Astrocyte (in vitro differentiated cells and primary cell): ENCODE data around the gene KIAA0753. TPM values are rescaled to one million over a fixed set of nuclear protein-coding genes. Genes with fewer than 3 reads are reported as not detected.

Experiments
- DNase-seq: peaks from one replicate; pipeline ENCODE4 v3.0.0-alpha.2; 2010; ENCODE audit warnings: low read depth
- FAIRE-seq: peaks from 2 replicates; lab custom pipeline; 2011; peaks lifted over from hg19 to GRCh38; lab: Jason Lieb, UNC
- H2AFZ ChIP-seq: 2 replicates; pipeline ENCODE4 v1.6.0; 2012; ENCODE audit warnings: low read depth, low read length, inconsistent platforms
- H3K27ac ChIP-seq: 2 replicates; pipeline ENCODE4 v1.5.1; 2011; ENCODE audit warnings: low read depth, low read length, inconsistent platforms
- H3K27me3 ChIP-seq: 2 replicates; pipeline ENCODE4 v1.6.0; 2011; ENCODE audit warnings: low read length, inconsistent platforms; ENCODE audit not compliant: insufficient read depth
- H3K36me3 ChIP-seq: 2 replicates; pipeline ENCODE4 v1.5.1; 2011; ENCODE audit warnings: low read length, inconsistent platforms; ENCODE audit not compliant: insufficient read depth
- H3K4me1 ChIP-seq: 2 replicates; pipeline ENCODE4 v1.5.1; 2011; ENCODE audit warnings: low read length, inconsistent platforms; ENCODE audit not compliant: insufficient read depth
- H3K4me2 ChIP-seq: 2 replicates; pipeline ENCODE4 v1.6.0; 2012; ENCODE audit warnings: low read length, inconsistent platforms
- H3K4me3 ChIP-seq: 2 replicates; pipeline ENCODE4 v1.5.1; 2011; ENCODE audit warnings: low read depth, mild to moderate bottlenecking, low read length, inconsistent platforms; ENCODE audit not compliant: insufficient read depth
- H3K79me2 ChIP-seq: 2 replicates; pipeline ENCODE4 v1.6.0; 2012; ENCODE audit warnings: mild to moderate bottlenecking, low read length, inconsistent platforms; ENCODE audit not compliant: insufficient read depth
- H3K9ac ChIP-seq: 2 replicates; pipeline ENCODE4 v1.6.0; 2012; ENCODE audit warnings: mild to moderate bottlenecking, low read length, inconsistent platforms
- H3K9me3 ChIP-seq: 2 replicates; pipeline ENCODE4 v1.5.1; 2012; ENCODE audit warnings: low read depth, mild to moderate bottlenecking, low read length, inconsistent platforms; ENCODE audit not compliant: insufficient read depth
- H4K20me1 ChIP-seq: 2 replicates; pipeline ENCODE4 v1.6.0; 2012; ENCODE audit warnings: low read length, inconsistent platforms; ENCODE audit not compliant: insufficient read depth
- H3K27ac Mint-ChIP-seq: one replicate; pipeline ENCODE4 v1.8.0; 2021; ENCODE audit warnings: mild to moderate bottlenecking, mixed read lengths; ENCODE audit not compliant: unreplicated experiment
- H3K27me3 Mint-ChIP-seq: one replicate; pipeline ENCODE4 v1.8.0; 2021; ENCODE audit warnings: low read depth, mixed read lengths; ENCODE audit not compliant: unreplicated experiment
- H3K36me3 Mint-ChIP-seq: one replicate; pipeline ENCODE4 v1.8.0; 2021; ENCODE audit warnings: low read depth, mixed read lengths; ENCODE audit not compliant: unreplicated experiment
- H3K4me1 Mint-ChIP-seq: one replicate; pipeline ENCODE4 v1.8.0; 2021; ENCODE audit warnings: low read depth, mixed read lengths; ENCODE audit not compliant: unreplicated experiment
- H3K4me3 Mint-ChIP-seq: one replicate; pipeline ENCODE4 v1.8.0; 2021; ENCODE audit warnings: mild to moderate bottlenecking, moderate library complexity, mixed read lengths; ENCODE audit not compliant: unreplicated experiment
- H3K9me3 Mint-ChIP-seq: one replicate; pipeline ENCODE4 v1.8.0; 2021; ENCODE audit warnings: mild to moderate bottlenecking, mixed read lengths; ENCODE audit not compliant: unreplicated experiment
- EZH2 ChIP-seq: IDR thresholded peaks from 2 replicates; pipeline ENCODE4 v1.6.1; 2012; ENCODE audit warnings: mild to moderate bottlenecking, low read length, inconsistent platforms; ENCODE audit not compliant: insufficient read depth
- microRNA-seq: library from miRNA; unstranded; fragments of <30 nt; microRNA quantifications from one replicate; pipeline ENCODE4 v1.2.0, GENCODE V29; 2020
- total RNA-seq: library from RNA; stranded (reverse); gene quantifications from 2 replicates; pipeline ENCODE4 v1.2.1, GENCODE V29; 2021
- TF ChIP-seq, protein P1 (sequence below): IDR thresholded peaks from 2 replicates; pipeline ENCODE4 v1.5.1; 2011; ENCODE audit warnings: low read depth, mild to moderate bottlenecking, inconsistent platforms, low read length, moderate library complexity; ENCODE audit not compliant: insufficient read depth

The KIAA0753 gene
- total RNA-seq, 1 donor from 2014 or later: 25.4 TPM

DNA sequence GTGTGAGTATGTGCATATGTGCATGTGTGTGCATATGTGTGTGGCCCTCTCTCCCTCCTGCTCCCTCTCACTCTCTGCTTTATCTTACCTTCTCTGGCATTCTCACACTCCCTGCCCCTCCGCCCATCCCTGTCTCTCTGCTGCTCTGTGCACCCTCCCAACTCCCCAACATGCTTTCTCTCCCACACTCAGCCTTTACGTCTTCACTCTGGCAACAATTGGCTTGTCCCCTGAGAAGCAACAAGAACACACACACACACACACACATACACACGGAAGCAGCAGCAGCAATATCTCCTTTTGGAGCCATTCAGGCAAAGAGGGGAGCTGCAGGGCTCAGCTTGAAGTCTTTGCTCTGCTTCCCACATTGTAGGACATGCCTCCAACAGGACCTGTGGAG lies 112.0 kb downstream of the KIAA0753 start:
- H3K27me3 ChIP-seq: no peaks in the 10 kb centered on the region
- H3K36me3 ChIP-seq: no peaks in the 10 kb centered on the region
- no peak overlapping the region for H3K9ac ChIP-seq
- H3K9me3 Mint-ChIP-seq: no peaks in the 10 kb centered on the region
- H3K4me3 ChIP-seq: no peak overlapping the region
- no peaks in the 10 kb centered on the region for H3K9me3 ChIP-seq
- H3K27ac Mint-ChIP-seq: no peak overlapping the region
- no peaks in the 10 kb centered on the region for H3K79me2 ChIP-seq
- no peak overlapping the region for H3K4me3 Mint-ChIP-seq
- no peak overlapping the region for H3K4me2 ChIP-seq
- peaks cover 6% of the 10 kb centered on the region for H3K4me1 Mint-ChIP-seq
- H3K27me3 Mint-ChIP-seq: peaks cover 67% of the 10 kb centered on the region
- peaks cover 10% of the 10 kb centered on the region for H3K4me1 ChIP-seq
- H2AFZ ChIP-seq: no peak overlapping the region
- DNase-seq: no peak
- peaks cover 2% of the 10 kb centered on the region for H3K36me3 Mint-ChIP-seq
- FAIRE-seq: no peak
- TF ChIP-seq, protein P1, sequence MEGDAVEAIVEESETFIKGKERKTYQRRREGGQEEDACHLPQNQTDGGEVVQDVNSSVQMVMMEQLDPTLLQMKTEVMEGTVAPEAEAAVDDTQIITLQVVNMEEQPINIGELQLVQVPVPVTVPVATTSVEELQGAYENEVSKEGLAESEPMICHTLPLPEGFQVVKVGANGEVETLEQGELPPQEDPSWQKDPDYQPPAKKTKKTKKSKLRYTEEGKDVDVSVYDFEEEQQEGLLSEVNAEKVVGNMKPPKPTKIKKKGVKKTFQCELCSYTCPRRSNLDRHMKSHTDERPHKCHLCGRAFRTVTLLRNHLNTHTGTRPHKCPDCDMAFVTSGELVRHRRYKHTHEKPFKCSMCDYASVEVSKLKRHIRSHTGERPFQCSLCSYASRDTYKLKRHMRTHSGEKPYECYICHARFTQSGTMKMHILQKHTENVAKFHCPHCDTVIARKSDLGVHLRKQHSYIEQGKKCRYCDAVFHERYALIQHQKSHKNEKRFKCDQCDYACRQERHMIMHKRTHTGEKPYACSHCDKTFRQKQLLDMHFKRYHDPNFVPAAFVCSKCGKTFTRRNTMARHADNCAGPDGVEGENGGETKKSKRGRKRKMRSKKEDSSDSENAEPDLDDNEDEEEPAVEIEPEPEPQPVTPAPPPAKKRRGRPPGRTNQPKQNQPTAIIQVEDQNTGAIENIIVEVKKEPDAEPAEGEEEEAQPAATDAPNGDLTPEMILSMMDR: no peak
- no peak for TF ChIP-seq EZH2
- no peaks in the 10 kb centered on the region for H4K20me1 ChIP-seq
- H3K27ac ChIP-seq: no peak overlapping the region

Small RNAs within 50 kb of the gene (microRNA-seq; reads per million reads assigned to microRNA genes)
- gene MIR4520-1: not detected
- gene MIR4520-2: not detected

Other genes starting within 250 kb of the KIAA0753 start
- not detected in 2 replicates for gene AIPL1, start 205.6 kb downstream of the KIAA0753 start, total RNA-seq
- 1.1 and 2.6 TPM in 2 replicates for gene PIMREG, start 196.3 kb downstream of the KIAA0753 start, total RNA-seq
- gene PITPNM3, start 84.2 kb downstream of the KIAA0753 start, total RNA-seq: 1.0 and 1.3 TPM in 2 replicates
- 141 and 158 TPM in 2 replicates for gene TXNDC17, start 349 bp upstream of the KIAA0753 start, total RNA-seq
- 21.0 and 22.8 TPM in 2 replicates for gene MED31, start 10.9 kb upstream of the KIAA0753 start, total RNA-seq
- gene C17orf100, start 11.1 kb upstream of the KIAA0753 start, total RNA-seq: 3.1 and 4.1 TPM in 2 replicates
- gene SLC13A5, start 72.7 kb upstream of the KIAA0753 start, total RNA-seq: 6.9 and 13.2 TPM in 2 replicates
- gene XAF1, start 115.3 kb upstream of the KIAA0753 start, total RNA-seq: 50.9 and 69.6 TPM in 2 replicates
- gene FBXO39, start 135.5 kb upstream of the KIAA0753 start, total RNA-seq: 0.93 and 1.2 TPM in 2 replicates
- gene TEKT1, start 191.0 kb upstream of the KIAA0753 start, total RNA-seq: not detected in 2 replicates